Measurements from ENCODE around the gene DPM1. TPM values are rescaled to one million over a fixed set of nuclear protein-coding genes. Genes with fewer than 3 reads are reported as not detected.

DPM1 gene
- polyA plus RNA-seq, 1 donor, result 53.0 TPM

- Histone ChIP-seq H3K4me1 (ENCODE audit: control insufficient read depth, insufficient read depth, low read length) (peaks cover 14% of the 10 kb centered on the region), H3K27me3 (ENCODE audit: control insufficient read depth, insufficient read depth, low read length) (no peaks in the 10 kb centered on the region), H3K9me3 (ENCODE audit: control insufficient read depth, low read depth, low read length) (no peaks in the 10 kb centered on the region), H3K36me3 (ENCODE audit: control insufficient read depth, insufficient read depth, low read length) (peaks cover 30% of the 10 kb centered on the region), H3K4me3 (ENCODE audit: low read length) (no peak overlapping the region), H3K27ac (ENCODE audit: low read length) (peak overlapping the region; percentile 33)
- peak; percentile 77 to 79 for DNase-seq
- 40% methylated on average over 1 of the region's 6 CpGs for WGBS (ENCODE audit: insufficient coverage, low lambda C conversion rate)
These were observed 38.8 kb downstream of the DPM1 start for GRCh38 chr20:50919567-50919966.

- H3K27ac ChIP-seq (ENCODE audit: low read length), result no peak overlapping the region
- peaks cover 19% of the 10 kb centered on the region for H3K4me1 ChIP-seq (ENCODE audit: control insufficient read depth, insufficient read depth, low read length)
- no peak overlapping the region for H3K4me3 ChIP-seq (ENCODE audit: low read length)
- 83% methylated on average over 2 of the region's 3 CpGs for WGBS (ENCODE audit: insufficient coverage, low lambda C conversion rate)
- no peak for DNase-seq
- H3K27me3 ChIP-seq (ENCODE audit: control insufficient read depth, insufficient read depth, low read length), result no peaks in the 10 kb centered on the region
- peaks cover 25% of the 10 kb centered on the region for H3K36me3 ChIP-seq (ENCODE audit: control insufficient read depth, insufficient read depth, low read length)
- H3K9me3 ChIP-seq (ENCODE audit: control insufficient read depth, low read depth, low read length), result no peaks in the 10 kb centered on the region
These were observed 39.9 kb downstream of the DPM1 start for GRCh38 chr20:50918403-50918802.

- WGBS (ENCODE audit: insufficient coverage, low lambda C conversion rate), result no CpG with 5 or more reads among the region's 3 CpGs
- H3K36me3 ChIP-seq (ENCODE audit: control insufficient read depth, insufficient read depth, low read length), result peaks cover 20% of the 10 kb centered on the region
- no peaks in the 10 kb centered on the region for H3K9me3 ChIP-seq (ENCODE audit: control insufficient read depth, low read depth, low read length)
- no peak for DNase-seq
- H3K27ac ChIP-seq (ENCODE audit: low read length), result peak overlapping the region; percentile 55
- no peak overlapping the region for H3K4me3 ChIP-seq (ENCODE audit: low read length)
- no peaks in the 10 kb centered on the region for H3K27me3 ChIP-seq (ENCODE audit: control insufficient read depth, insufficient read depth, low read length)
- peaks cover 21% of the 10 kb centered on the region for H3K4me1 ChIP-seq (ENCODE audit: control insufficient read depth, insufficient read depth, low read length)
These were observed 41.4 kb downstream of the DPM1 start for GRCh38 chr20:50916934-50917333.

GRCh38 chr20:50916257-50916656 lies 42.1 kb downstream of the DPM1 start:
- Histone ChIP-seq H3K36me3 (ENCODE audit: control insufficient read depth, insufficient read depth, low read length) (peaks cover 18% of the 10 kb centered on the region), H3K27ac (ENCODE audit: low read length) (peak overlapping the region; percentile 55), H3K4me3 (ENCODE audit: low read length) (no peak overlapping the region), H3K27me3 (ENCODE audit: control insufficient read depth, insufficient read depth, low read length) (no peaks in the 10 kb centered on the region), H3K9me3 (ENCODE audit: control insufficient read depth, low read depth, low read length) (no peaks in the 10 kb centered on the region), H3K4me1 (ENCODE audit: control insufficient read depth, insufficient read depth, low read length) (peaks cover 21% of the 10 kb centered on the region)
- peak; percentile 77 to 87 for DNase-seq
- no CpG with 5 or more reads among the region's 5 CpGs for WGBS (ENCODE audit: insufficient coverage, low lambda C conversion rate)

- Histone ChIP-seq H3K27me3 (ENCODE audit: control insufficient read depth, insufficient read depth, low read length) (no peaks in the 10 kb centered on the region), H3K36me3 (ENCODE audit: control insufficient read depth, insufficient read depth, low read length) (peaks cover 18% of the 10 kb centered on the region), H3K4me3 (ENCODE audit: low read length) (no peak overlapping the region), H3K27ac (ENCODE audit: low read length) (peak overlapping the region; percentile 30), H3K4me1 (ENCODE audit: control insufficient read depth, insufficient read depth, low read length) (peaks cover 21% of the 10 kb centered on the region), H3K9me3 (ENCODE audit: control insufficient read depth, low read depth, low read length) (no peaks in the 10 kb centered on the region)
- no CpG with 5 or more reads among the region's 3 CpGs for WGBS (ENCODE audit: insufficient coverage, low lambda C conversion rate)
- DNase-seq, result no peak
These were observed 42.9 kb downstream of the DPM1 start for GRCh38 chr20:50915424-50915823.

GRCh38 chr20:50913690-50914375 lies 44.5 kb downstream of the DPM1 start:
- peaks cover 21% of the 10 kb centered on the region for H3K4me1 ChIP-seq (ENCODE audit: control insufficient read depth, insufficient read depth, low read length)
- no peak overlapping the region for H3K27ac ChIP-seq (ENCODE audit: low read length)
- H3K4me3 ChIP-seq (ENCODE audit: low read length), result no peak overlapping the region
- no peaks in the 10 kb centered on the region for H3K27me3 ChIP-seq (ENCODE audit: control insufficient read depth, insufficient read depth, low read length)
- peaks cover 17% of the 10 kb centered on the region for H3K36me3 ChIP-seq (ENCODE audit: control insufficient read depth, insufficient read depth, low read length)
- no peaks in the 10 kb centered on the region for H3K9me3 ChIP-seq (ENCODE audit: control insufficient read depth, low read depth, low read length)
- no peak for DNase-seq
- no CpG with 5 or more reads among the region's 2 CpGs for WGBS (ENCODE audit: insufficient coverage, low lambda C conversion rate)

- Histone ChIP-seq H3K27ac (ENCODE audit: low read length) (peak overlapping the region; percentile 26), H3K36me3 (ENCODE audit: control insufficient read depth, insufficient read depth, low read length) (peaks cover 11% of the 10 kb centered on the region), H3K4me1 (ENCODE audit: control insufficient read depth, insufficient read depth, low read length) (peaks cover 16% of the 10 kb centered on the region), H3K4me3 (ENCODE audit: low read length) (no peak overlapping the region), H3K9me3 (ENCODE audit: control insufficient read depth, low read depth, low read length) (no peaks in the 10 kb centered on the region), H3K27me3 (ENCODE audit: control insufficient read depth, insufficient read depth, low read length) (no peaks in the 10 kb centered on the region)
- DNase-seq, result no peak
- WGBS (ENCODE audit: insufficient coverage, low lambda C conversion rate), result no CpG with 5 or more reads among the region's 1 CpG
These were observed 46.6 kb downstream of the DPM1 start for GRCh38 chr20:50911716-50912115.

GRCh38 chr20:50911030-50911429 lies 47.3 kb downstream of the DPM1 start:
- no peak overlapping the region for H3K4me3 ChIP-seq (ENCODE audit: low read length)
- H3K4me1 ChIP-seq (ENCODE audit: control insufficient read depth, insufficient read depth, low read length), result peaks cover 14% of the 10 kb centered on the region
- peaks cover 11% of the 10 kb centered on the region for H3K36me3 ChIP-seq (ENCODE audit: control insufficient read depth, insufficient read depth, low read length)
- no peaks in the 10 kb centered on the region for H3K9me3 ChIP-seq (ENCODE audit: control insufficient read depth, low read depth, low read length)
- WGBS (ENCODE audit: insufficient coverage, low lambda C conversion rate), result no CpG with 5 or more reads among the region's 3 CpGs
- H3K27ac ChIP-seq (ENCODE audit: low read length), result peak overlapping the region; percentile 26
- H3K27me3 ChIP-seq (ENCODE audit: control insufficient read depth, insufficient read depth, low read length), result no peaks in the 10 kb centered on the region
- DNase-seq, result no peak

- Histone ChIP-seq H3K27ac (ENCODE audit: low read length) (no peak overlapping the region), H3K4me1 (ENCODE audit: control insufficient read depth, insufficient read depth, low read length) (peaks cover 6% of the 10 kb centered on the region), H3K36me3 (ENCODE audit: control insufficient read depth, insufficient read depth, low read length) (peaks cover 11% of the 10 kb centered on the region), H3K27me3 (ENCODE audit: control insufficient read depth, insufficient read depth, low read length) (no peaks in the 10 kb centered on the region), H3K4me3 (ENCODE audit: low read length) (no peak overlapping the region), H3K9me3 (ENCODE audit: control insufficient read depth, low read depth, low read length) (no peaks in the 10 kb centered on the region)
- no CpG with 5 or more reads among the region's 3 CpGs for WGBS (ENCODE audit: insufficient coverage, low lambda C conversion rate)
- DNase-seq, result no peak
These were observed 48.9 kb downstream of the DPM1 start for GRCh38 chr20:50909413-50909812.

- H3K4me1 ChIP-seq (ENCODE audit: control insufficient read depth, insufficient read depth, low read length), result no peaks in the 10 kb centered on the region
- no peak for DNase-seq
- no CpG with 5 or more reads among the region's 6 CpGs for WGBS (ENCODE audit: insufficient coverage, low lambda C conversion rate)
These were observed 54.2 kb downstream of the DPM1 start for GRCh38 chr20:50904067-50904570.

More at GRCh38 chr20:50904067-50904570, 54.2 kb downstream of the DPM1 start:
- H3K9me3 ChIP-seq (ENCODE audit: control insufficient read depth, low read depth, low read length), result no peaks in the 10 kb centered on the region
- no peak overlapping the region for H3K27ac ChIP-seq (ENCODE audit: low read length)
- no peaks in the 10 kb centered on the region for H3K27me3 ChIP-seq (ENCODE audit: control insufficient read depth, insufficient read depth, low read length)
- H3K4me3 ChIP-seq (ENCODE audit: low read length), result no peak overlapping the region
- peaks cover 34% of the 10 kb centered on the region for H3K36me3 ChIP-seq (ENCODE audit: control insufficient read depth, insufficient read depth, low read length)
